ENCODE results near the gene OR10J5. TPM values are rescaled to one million over a fixed set of nuclear protein-coding genes. Genes with fewer than 3 reads are reported as not detected.

OR10J5 gene
- total and polyA plus RNA-seq, 2 experiments from 2014 or later, result not detected

GRCh38 chr1:159548126-159548525 lies 12.3 kb upstream of the OR10J5 start:
- no peak overlapping the region for H3K4me3 Mint-ChIP-seq
- peaks cover 6% of the 10 kb centered on the region; the same call in 1 of the 2 replicates for H3K9me2 ChIP-seq (ENCODE audit: insufficient read depth)
- H3K27me3 Mint-ChIP-seq (ENCODE audit: insufficient read depth, low read depth, poor library complexity), result no peaks in the 10 kb centered on the region
- no peaks in the 10 kb centered on the region for H3K36me3 Mint-ChIP-seq (ENCODE audit: low read depth)
- no peaks in the 10 kb centered on the region for H3F3A ChIP-seq (replicated peaks; ENCODE audit: low read depth)
- no peak overlapping the region for H3K4me2 ChIP-seq
- no peaks in the 10 kb centered on the region for H3K4me1 Mint-ChIP-seq
- no peaks in the 10 kb centered on the region for H4K20me1 ChIP-seq (replicated peaks; ENCODE audit: insufficient read depth)
- H3K27ac Mint-ChIP-seq, result no peak overlapping the region
- H3K9me3 Mint-ChIP-seq, result no peaks in the 10 kb centered on the region
- ATAC-seq (no peak), DNase-seq (ENCODE audit: low spot score) (no peak)
- TF ChIP-seq STAT1 (IDR thresholded peaks at IDR 0.05; ENCODE audit: unreplicated experiment) (no peak), JUNB (IDR thresholded peaks at IDR 0.05; ENCODE audit: unreplicated experiment) (no peak), ETS1 (IDR thresholded peaks at IDR 0.05) (no peak), NANOG (IDR thresholded peaks at IDR 0.05; ENCODE audit: borderline replicate concordance) (no peak), ZNF114 (CRISPR knock-in tag; IDR thresholded peaks at IDR 0.05) (no peak), CREB1 (CRISPR knock-in tag; IDR thresholded peaks at IDR 0.05; ENCODE audit: low read depth) (no peak), EZH2 (IDR thresholded peaks at IDR 0.05; ENCODE audit: low read depth, unreplicated experiment) (no peak), REST (IDR thresholded peaks at IDR 0.05; ENCODE audit: unreplicated experiment) (no peak), CTCF (conservative IDR thresholded peaks at IDR 0.05; ENCODE audit: low read depth in 2 of 2) (no peak), EZH2phosphoT487 (IDR thresholded peaks at IDR 0.05; ENCODE audit: unreplicated experiment) (no peak), POLR2AphosphoS5 (IDR thresholded peaks at IDR 0.05; ENCODE audit: low read depth) (no peak)
- H3K27ac ChIP-seq (ENCODE audit: low read depth), result no peak overlapping the region
- no peaks in the 10 kb centered on the region for H3K27me3 ChIP-seq (ENCODE audit: insufficient read depth)
- no peaks in the 10 kb centered on the region for H3K79me2 ChIP-seq (replicated peaks; ENCODE audit: insufficient read depth)
- H3K4me3 ChIP-seq, result no peak overlapping the region
- no peaks in the 10 kb centered on the region for H3K4me1 ChIP-seq (ENCODE audit: insufficient read depth)
- H2AFZ ChIP-seq, result no peak overlapping the region
- H3K36me3 ChIP-seq (ENCODE audit: insufficient read depth), result no peaks in the 10 kb centered on the region

Data from GM23338 (cell line).